SK-N-SH treated with all-trans-retinoic acid at 6 μM for 48 hours (cell line): ENCODE measurements around the gene NEU4.

ENCODE experiments used
- ARNTL ChIP-seq: fragments of 450-650 bp; formaldehyde crosslinking; IDR thresholded peaks from 2 replicates; pipeline ENCODE4 v1.5.0; 2020; ENCODE audit warnings: low read depth, mild to moderate bottlenecking, moderate library complexity, borderline replicate concordance
- BACH2 ChIP-seq: fragments of 250-450 bp; sonication (Bioruptor Pico); IDR thresholded peaks from 2 replicates; pipeline ENCODE4 v1.9.0; 2021; ENCODE audit warnings: mild to moderate bottlenecking, borderline replicate concordance
- ISL1 ChIP-seq: fragments of 250-450 bp; sonication (Bioruptor Pico); IDR thresholded peaks from 2 replicates; pipeline ENCODE4 v2.1.2; 2022; ENCODE audit warnings: mild to moderate bottlenecking, moderate library complexity
- OSR1 ChIP-seq: fragments of 250-450 bp; sonication (Bioruptor Pico); IDR thresholded peaks from 2 replicates; pipeline ENCODE4 v1.8.0; 2022; ENCODE audit warnings: moderate library complexity, mild to moderate bottlenecking, inconsistent platforms
- SNAI2 ChIP-seq: fragments of 250-450 bp; sonication (Bioruptor Pico); IDR thresholded peaks from 2 replicates; pipeline ENCODE4 v1.5.0; 2020; ENCODE audit warnings: mild to moderate bottlenecking, moderate library complexity
- TOX ChIP-seq: fragments of 250-450 bp; sonication (Bioruptor Pico); IDR thresholded peaks from 2 replicates; pipeline ENCODE4 v1.8.0; 2021; ENCODE audit warnings: mild to moderate bottlenecking, moderate library complexity, borderline replicate concordance
- ZC3H10 ChIP-seq: fragments of 250-450 bp; sonication (Bioruptor Pico); IDR thresholded peaks from 2 replicates; pipeline ENCODE4 v1.5.1; 2021; ENCODE audit warnings: mild to moderate bottlenecking, moderate library complexity
- ZNF565 ChIP-seq: fragments of 450-650 bp; formaldehyde crosslinking; conservative IDR thresholded peaks from 2 replicates; pipeline ENCODE4 v1.5.0; 2020; ENCODE audit warnings: low read depth, mild to moderate bottlenecking, moderate library complexity
- ZNF70 ChIP-seq: fragments of 450-650 bp; formaldehyde crosslinking; IDR thresholded peaks from 2 replicates; pipeline ENCODE4 v1.5.0; 2020; ENCODE audit warnings: mild to moderate bottlenecking, moderate library complexity
- TF ChIP-seq, protein P1 (sequence below): fragments of 250-450 bp; sonication (Bioruptor Pico); IDR thresholded peaks from 2 replicates; pipeline ENCODE4 v1.8.0; 2020; ENCODE audit warnings: mild to moderate bottlenecking, moderate library complexity, borderline replicate concordance
- TF ChIP-seq, protein P2 (sequence below): fragments of 250-450 bp; sonication (Bioruptor Pico); IDR thresholded peaks from 2 replicates; pipeline ENCODE4 v1.5.1; 2020; ENCODE audit warnings: low read depth, mild to moderate bottlenecking, moderate library complexity
- TF ChIP-seq, protein P3 (sequence below): fragments of 250-450 bp; sonication (Bioruptor Pico); IDR thresholded peaks from 2 replicates; pipeline ENCODE4 v1.5.0; 2020; ENCODE audit warnings: mild to moderate bottlenecking, moderate library complexity

DNA sequence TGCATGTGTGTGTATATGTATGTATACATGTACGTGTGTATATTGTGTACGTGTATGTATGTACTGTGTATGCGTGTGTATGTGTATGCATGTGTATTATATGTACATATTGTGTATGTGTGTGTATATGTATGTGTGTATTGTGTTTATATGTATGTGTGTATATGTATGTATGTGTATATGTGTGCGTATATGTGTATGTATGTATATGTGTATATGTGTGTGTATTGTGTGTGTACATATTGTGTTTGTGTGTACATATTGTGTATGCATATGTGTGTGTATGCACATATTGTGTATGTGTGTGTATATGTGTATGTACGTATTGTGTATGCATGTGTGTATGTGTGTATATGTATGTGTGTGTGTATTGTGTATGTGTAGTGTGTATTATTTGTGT lies 15.6 kb upstream of the NEU4 start:
- TF ChIP-seq OSR1 (no peak), ARNTL (CRISPR knock-in tag) (no peak), ZNF70 (CRISPR knock-in tag) (no peak), TOX (CRISPR knock-in tag) (no peak), ZC3H10 (CRISPR knock-in tag) (no peak), BACH2 (CRISPR knock-in tag) (no peak), ISL1 (no peak), ZNF565 (CRISPR knock-in tag) (no peak), SNAI2 (CRISPR knock-in tag) (no peak)
- TF ChIP-seq, protein P1, sequence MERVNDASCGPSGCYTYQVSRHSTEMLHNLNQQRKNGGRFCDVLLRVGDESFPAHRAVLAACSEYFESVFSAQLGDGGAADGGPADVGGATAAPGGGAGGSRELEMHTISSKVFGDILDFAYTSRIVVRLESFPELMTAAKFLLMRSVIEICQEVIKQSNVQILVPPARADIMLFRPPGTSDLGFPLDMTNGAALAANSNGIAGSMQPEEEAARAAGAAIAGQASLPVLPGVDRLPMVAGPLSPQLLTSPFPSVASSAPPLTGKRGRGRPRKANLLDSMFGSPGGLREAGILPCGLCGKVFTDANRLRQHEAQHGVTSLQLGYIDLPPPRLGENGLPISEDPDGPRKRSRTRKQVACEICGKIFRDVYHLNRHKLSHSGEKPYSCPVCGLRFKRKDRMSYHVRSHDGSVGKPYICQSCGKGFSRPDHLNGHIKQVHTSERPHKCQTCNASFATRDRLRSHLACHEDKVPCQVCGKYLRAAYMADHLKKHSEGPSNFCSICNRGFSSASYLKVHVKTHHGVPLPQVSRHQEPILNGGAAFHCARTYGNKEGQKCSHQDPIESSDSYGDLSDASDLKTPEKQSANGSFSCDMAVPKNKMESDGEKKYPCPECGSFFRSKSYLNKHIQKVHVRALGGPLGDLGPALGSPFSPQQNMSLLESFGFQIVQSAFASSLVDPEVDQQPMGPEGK (CRISPR knock-in tag) = no peak
- TF ChIP-seq, protein P2, sequence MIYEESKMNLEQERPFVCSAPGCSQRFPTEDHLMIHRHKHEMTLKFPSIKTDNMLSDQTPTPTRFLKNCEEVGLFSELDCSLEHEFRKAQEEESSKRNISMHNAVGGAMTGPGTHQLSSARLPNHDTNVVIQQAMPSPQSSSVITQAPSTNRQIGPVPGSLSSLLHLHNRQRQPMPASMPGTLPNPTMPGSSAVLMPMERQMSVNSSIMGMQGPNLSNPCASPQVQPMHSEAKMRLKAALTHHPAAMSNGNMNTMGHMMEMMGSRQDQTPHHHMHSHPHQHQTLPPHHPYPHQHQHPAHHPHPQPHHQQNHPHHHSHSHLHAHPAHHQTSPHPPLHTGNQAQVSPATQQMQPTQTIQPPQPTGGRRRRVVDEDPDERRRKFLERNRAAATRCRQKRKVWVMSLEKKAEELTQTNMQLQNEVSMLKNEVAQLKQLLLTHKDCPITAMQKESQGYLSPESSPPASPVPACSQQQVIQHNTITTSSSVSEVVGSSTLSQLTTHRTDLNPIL (CRISPR knock-in tag) = no peak
- TF ChIP-seq, protein P3, sequence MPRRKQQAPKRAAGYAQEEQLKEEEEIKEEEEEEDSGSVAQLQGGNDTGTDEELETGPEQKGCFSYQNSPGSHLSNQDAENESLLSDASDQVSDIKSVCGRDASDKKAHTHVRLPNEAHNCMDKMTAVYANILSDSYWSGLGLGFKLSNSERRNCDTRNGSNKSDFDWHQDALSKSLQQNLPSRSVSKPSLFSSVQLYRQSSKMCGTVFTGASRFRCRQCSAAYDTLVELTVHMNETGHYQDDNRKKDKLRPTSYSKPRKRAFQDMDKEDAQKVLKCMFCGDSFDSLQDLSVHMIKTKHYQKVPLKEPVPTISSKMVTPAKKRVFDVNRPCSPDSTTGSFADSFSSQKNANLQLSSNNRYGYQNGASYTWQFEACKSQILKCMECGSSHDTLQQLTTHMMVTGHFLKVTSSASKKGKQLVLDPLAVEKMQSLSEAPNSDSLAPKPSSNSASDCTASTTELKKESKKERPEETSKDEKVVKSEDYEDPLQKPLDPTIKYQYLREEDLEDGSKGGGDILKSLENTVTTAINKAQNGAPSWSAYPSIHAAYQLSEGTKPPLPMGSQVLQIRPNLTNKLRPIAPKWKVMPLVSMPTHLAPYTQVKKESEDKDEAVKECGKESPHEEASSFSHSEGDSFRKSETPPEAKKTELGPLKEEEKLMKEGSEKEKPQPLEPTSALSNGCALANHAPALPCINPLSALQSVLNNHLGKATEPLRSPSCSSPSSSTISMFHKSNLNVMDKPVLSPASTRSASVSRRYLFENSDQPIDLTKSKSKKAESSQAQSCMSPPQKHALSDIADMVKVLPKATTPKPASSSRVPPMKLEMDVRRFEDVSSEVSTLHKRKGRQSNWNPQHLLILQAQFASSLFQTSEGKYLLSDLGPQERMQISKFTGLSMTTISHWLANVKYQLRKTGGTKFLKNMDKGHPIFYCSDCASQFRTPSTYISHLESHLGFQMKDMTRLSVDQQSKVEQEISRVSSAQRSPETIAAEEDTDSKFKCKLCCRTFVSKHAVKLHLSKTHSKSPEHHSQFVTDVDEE (CRISPR knock-in tag) = no peak
